ENCODE data around the gene GRWD1.

DNA sequence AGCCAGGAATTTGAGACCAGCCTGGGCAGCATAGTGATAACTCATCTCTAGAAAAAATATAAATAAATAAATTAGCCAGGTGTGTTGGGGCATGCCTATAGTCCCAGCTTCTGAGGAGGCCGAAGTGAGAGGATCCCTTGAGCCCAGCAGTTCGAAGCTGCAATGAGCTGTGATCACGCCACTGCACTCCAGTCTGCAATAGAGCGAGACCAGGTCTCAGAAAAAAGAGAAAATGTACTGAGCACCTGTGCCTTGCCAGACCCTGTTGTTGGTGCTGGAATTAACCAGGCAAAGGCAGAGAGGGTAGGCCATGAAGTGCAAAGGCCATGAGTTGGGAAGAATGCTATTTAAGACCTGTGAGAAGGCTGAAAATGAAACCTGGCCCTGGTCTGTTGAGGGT, 26.1 kb downstream of the GRWD1 start:
- TF ChIP-seq, protein P1, sequence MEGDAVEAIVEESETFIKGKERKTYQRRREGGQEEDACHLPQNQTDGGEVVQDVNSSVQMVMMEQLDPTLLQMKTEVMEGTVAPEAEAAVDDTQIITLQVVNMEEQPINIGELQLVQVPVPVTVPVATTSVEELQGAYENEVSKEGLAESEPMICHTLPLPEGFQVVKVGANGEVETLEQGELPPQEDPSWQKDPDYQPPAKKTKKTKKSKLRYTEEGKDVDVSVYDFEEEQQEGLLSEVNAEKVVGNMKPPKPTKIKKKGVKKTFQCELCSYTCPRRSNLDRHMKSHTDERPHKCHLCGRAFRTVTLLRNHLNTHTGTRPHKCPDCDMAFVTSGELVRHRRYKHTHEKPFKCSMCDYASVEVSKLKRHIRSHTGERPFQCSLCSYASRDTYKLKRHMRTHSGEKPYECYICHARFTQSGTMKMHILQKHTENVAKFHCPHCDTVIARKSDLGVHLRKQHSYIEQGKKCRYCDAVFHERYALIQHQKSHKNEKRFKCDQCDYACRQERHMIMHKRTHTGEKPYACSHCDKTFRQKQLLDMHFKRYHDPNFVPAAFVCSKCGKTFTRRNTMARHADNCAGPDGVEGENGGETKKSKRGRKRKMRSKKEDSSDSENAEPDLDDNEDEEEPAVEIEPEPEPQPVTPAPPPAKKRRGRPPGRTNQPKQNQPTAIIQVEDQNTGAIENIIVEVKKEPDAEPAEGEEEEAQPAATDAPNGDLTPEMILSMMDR (IDR thresholded peaks at IDR 0.05) = no peak
- TF ChIP-seq POLR2AphosphoS5 (IDR thresholded peaks at IDR 0.05; ENCODE audit: insufficient read depth in 1 of 2, low read depth in 1 of 2) (no peak), POLR2A (IDR thresholded peaks at IDR 0.05) (no peak)

Data from vagina (tissue), 2 donors.